GM20000 (cell line): ENCODE results near the gene CPE.
"Not testable (repeated sequence)": the region's sequence is repeated elsewhere in the genome, so short reads cannot be mapped to it uniquely, and the experiment has no call there.

ENCODE experiments used
- DNase-seq: peaks from one replicate; pipeline ENCODE4 v3.0.0; 2012; ENCODE audit warnings: low spot score
- TF ChIP-seq, protein P1 (sequence below): IDR thresholded peaks from 2 replicates; pipeline ENCODE4 v1.5.1; 2012; ENCODE audit warnings: mild to moderate bottlenecking, control low read depth; ENCODE audit errors: extremely low read depth, missing control alignments

CPE gene

DNA sequence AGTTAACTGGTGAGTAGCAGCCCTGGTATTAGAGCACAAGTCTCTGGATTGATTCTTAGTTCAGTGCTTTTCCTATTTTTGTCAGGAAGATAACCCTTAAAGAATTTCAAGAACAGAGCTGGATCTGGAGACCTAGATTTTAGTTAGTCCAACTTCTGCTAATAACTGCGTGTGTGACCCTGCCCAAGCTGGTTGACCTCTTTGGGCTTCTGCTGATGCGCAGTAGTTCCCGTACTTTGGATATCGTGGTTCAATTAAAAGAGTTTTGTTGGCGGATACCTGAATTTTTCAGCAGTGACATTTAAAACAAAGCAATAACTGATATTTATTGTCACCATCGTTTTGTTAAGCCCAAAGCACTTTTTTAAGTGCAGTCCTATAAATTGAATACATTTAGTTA, 42.1 kb upstream of the CPE start:
- TF ChIP-seq, protein P1, sequence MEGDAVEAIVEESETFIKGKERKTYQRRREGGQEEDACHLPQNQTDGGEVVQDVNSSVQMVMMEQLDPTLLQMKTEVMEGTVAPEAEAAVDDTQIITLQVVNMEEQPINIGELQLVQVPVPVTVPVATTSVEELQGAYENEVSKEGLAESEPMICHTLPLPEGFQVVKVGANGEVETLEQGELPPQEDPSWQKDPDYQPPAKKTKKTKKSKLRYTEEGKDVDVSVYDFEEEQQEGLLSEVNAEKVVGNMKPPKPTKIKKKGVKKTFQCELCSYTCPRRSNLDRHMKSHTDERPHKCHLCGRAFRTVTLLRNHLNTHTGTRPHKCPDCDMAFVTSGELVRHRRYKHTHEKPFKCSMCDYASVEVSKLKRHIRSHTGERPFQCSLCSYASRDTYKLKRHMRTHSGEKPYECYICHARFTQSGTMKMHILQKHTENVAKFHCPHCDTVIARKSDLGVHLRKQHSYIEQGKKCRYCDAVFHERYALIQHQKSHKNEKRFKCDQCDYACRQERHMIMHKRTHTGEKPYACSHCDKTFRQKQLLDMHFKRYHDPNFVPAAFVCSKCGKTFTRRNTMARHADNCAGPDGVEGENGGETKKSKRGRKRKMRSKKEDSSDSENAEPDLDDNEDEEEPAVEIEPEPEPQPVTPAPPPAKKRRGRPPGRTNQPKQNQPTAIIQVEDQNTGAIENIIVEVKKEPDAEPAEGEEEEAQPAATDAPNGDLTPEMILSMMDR, result no peak
- no peak for DNase-seq

DNA sequence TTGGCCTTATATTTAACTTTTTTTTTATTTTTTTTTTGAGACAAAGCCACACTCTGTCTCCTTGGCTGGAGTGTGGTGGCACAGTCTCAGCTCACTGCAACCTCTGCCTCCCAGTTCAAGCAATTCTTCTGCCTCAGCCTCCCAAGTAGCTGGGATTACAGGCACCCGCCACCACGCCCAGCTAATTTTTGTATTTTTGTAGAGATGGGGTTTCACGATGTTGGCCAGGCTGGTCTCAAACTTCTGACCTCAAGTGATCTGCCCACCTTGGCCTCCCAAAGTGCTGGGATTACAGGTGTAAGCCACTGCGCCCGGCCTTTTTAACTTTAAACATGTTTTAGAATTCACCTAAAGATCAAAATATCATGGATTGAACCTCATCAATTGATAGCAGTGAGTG, 36.5 kb upstream of the CPE start:
- DNase-seq, result not testable (repeated sequence)

DNA sequence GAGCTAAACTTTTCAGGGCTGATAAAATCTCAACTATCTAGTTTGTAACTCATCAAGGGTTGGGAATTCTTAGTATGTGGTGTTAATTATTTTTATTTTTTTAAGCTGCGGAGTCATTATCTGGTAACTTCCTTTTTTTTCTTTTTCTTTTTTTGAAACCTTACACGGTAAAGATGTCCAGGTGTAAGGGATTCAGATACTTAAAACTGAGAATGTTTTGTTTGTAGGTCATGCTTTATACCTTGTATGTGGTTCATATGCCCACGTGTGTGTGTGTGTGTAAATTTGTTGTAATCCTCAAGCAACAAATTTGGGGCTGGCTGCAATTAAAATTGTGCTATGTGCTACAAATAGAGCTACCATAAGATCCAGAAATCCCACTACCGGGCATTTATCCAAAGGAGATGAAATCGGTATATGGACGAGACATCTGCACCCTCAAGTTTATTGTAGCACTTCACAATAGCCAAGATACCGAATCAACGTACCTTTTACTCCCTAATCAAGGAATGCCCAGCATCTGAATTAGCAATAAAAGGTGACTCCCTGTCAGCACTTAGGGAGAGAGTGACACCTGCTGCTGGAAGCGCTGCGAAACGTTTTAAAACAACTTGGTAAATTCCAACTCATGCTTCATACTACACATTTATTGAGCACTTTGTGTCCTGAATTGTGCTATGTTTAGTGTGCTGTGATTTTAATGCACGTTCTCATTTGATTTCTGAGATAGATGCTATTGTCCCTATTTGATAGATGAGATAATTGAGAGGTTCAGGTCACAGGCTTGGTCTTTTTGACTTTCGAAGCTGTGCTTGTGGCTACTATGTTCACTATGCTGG, 35.2 kb upstream of the CPE start:
- no peak for DNase-seq
- TF ChIP-seq, protein P1, result no peak

DNA sequence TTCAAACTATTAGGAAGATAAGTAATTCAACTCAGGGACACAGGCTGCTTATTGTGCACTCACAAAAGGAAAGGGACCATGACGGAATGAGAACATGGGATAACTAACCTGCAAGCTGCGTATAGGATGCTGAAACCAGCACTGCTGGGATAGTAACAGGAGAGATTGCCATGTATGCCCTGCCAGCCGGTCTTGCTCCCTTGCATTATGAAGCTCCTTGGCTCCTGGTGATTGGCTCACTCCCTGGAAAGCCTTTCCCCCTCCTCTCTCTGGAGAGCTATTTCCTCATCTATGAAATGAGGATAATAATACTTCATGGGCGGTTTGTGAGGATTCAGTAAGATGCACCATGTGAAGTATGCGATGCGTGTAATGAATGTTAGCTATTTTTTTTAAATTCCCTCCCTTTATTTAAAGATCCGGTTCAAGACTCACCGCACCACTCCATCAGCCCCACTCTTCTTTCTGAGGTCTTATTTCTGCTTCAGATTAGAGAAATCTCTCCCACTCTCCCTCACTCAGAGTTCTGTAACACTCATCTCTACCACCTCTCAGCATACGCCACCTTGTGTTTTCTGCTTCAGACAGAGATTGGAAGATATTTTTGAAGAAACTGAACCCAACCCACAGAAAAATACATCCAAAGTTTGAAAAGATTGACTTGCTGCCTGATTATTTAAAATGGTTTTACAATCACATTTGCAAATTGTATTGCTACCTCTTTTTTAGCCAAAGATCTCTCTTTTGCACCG, 33.0 kb upstream of the CPE start:
- no peak for DNase-seq
- TF ChIP-seq, protein P1, result no peak

DNA sequence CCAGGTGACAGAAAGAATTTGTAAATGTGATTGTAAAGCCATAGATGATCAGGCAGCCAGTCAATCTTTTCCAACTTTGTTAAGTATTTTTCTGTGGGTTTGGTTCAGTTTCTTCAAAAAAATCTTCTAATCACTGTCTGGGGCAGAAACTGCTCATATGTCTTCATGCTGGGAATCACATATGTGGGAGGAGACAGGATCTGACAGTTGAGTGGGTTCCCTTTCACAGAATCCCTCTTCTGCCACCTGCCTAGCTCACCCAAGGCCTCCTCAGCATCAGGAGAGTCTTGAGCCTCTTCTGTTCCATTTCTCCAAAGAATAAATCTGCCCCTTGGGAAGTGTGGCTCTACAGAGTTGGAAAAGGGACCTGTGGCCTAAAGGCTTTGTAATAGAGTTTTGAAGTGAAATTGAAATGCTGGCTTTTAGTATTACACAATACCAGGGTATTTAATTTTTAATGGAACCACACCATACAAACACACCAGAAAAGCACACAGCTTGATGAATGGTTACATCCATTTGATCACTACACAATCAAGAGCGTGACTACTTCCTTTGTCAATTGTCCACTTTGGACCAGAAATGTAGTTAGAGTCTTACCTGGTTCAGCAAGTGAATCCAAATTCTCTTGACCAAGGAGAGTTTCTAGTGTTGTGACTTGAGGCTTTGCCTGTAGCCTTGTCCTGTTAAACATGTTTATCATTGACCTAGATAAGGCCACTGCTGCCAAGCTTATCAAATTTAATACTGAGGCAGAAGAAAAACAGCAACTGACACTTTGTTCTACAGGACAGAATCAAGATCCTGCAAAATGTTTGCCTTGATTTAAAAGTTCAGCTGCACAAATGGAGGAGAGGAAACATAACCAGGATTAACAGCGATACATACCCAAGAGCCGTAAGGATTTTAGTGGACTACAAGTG, 30.9 kb upstream of the CPE start:
- TF ChIP-seq, protein P1, result no peak
- no peak for DNase-seq

DNA sequence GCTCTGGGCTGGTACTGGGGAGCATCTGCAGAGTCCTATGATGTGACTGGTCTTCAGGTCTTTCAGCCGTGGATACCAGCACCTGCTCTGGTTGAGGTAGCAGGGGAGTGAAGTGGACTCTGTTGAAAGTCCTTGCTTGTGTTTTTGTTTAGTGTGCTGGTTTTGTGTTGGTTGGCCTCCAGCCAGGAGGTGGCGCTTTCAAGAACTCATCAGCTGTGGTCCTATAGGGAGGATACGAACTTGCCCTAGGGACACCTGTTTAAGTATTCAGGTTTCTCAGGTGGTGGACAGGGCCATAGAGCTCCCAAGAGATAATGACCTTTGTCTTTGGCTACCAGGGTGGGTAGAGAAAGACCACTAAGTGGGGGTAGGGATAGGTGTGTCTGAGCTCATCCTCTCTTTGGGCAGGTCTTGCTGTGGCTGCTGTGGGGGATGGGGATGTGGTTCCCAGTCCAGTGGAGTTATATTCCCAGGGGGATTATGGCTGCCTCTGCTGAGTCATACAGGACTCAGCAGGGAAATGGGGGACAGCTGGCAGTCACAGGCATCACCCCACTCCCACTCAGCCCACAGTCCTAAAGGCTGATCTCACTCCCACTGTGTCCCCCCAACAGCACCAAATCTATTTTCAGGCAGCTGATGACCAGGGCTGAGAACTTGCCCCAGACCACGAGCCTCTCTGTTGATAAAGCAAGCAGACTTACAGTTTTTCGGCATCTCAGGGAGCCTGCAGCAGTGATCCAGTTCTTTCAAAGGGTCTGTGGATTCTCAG, 27.3 kb upstream of the CPE start:
- TF ChIP-seq, protein P1, result peak; percentile 11
- DNase-seq, result no peak

DNA sequence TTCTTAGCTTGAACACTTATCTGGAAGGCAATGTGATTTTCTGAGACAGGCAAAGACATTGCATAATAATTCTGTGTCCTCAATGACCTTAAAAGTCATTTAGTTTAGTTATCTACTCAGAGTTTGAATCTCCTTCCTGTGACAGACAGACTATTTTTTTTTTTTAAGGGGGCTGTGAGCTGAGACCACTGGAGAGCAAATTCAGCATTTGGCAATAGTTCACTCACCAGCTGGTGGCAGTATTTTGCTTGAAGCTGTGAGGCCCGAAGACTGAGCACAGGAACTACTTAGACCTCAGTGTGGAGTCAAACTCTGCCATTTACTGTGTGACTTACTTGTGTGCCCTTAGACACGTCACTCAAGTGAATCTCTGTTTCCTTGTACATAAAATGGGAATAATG, 22.9 kb upstream of the CPE start:
- peak; percentile 18 for DNase-seq
- TF ChIP-seq, protein P1, result peak; percentile 23
